GM04503 (cell line): ENCODE measurements around the gene NAGLU.
"Not testable (repeated sequence)": the region's sequence is repeated elsewhere in the genome, so short reads cannot be mapped to it uniquely, and the experiment has no call there.

Experiments
- DNase-seq: peaks from one replicate; pipeline ENCODE4 v3.0.0-alpha.2; 2012; ENCODE audit warnings: low read depth

Gene NAGLU

DNA sequence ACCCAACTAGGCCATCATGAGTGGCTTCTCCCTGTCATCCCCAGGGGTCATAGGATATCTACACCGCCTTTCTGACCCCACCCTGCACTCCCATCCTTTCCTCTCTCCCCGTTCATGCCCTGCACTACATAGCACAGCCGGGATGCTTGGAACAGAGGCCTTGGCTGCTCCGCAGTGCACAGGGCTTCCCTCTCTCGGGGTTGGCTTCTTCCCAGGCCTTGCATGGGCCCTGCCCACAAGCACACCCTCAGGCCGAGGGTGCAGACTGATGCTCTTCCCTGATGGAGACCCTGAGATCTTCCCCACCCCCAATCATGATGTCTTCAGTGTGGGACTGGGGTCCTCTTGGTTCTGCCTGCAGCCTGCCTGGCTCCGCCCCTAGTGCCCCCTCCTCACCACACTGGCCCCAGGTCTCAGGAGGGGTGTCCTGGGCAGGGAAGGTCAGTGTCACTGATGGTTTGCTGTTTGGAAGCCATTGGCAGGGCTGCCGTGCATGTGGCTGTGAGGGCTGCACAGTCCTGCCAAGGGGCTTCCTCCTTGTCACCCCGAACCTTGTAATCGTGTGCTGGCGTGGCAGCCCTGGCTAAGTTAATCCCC lies 14.3 kb upstream of the NAGLU start:
- no peak for DNase-seq

DNA sequence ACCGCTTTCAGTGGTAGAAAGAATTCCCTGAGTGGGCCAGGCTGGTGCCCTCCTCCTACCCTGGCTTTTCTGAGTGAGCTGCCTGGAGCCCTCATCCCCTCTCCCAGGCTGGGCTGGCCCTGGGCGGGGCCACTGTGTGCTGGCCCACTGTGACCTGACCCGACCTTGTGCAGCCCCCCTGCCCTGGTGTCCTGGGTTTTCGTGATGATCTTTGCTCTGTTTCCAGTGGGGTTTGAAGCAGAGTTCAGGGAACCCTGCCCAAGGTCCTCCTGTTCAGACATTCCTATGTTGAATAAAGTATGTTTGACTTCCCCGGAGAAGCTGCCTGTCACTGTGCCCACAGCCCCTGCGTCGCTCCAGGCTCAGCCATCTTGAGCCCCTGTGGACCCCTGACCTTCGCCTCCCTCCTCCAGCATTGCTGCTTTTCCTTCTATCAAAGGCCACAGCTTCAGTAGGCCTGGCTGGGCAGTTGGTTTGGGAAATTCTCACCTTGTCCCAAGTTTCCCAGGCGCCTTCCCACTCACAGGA lies 13.7 kb upstream of the NAGLU start:
- DNase-seq = no peak

DNA sequence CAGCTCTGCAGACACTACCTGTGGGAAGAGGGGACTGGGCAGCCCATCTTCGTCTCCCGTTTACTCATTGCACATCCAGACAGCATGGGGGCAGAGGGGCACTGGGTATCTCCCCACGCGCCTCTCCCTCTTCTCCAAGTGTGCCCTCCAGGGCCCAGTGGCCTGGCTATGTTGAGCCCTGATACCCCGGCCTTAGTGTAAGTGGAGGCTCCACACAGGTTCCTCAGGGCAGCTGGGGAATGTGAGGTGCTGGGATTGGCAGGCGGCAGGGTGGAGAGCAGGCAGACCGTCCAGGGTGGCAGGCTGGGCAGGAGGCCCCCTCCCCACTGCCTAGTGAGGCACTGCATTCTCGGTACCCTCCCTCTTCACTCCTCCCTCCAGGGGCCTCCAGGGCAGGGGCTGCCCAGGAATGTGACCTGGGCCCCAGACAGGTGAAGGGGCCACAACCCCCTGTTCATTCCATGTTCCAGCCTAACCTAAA lies 13.2 kb upstream of the NAGLU start:
- no peak for DNase-seq

DNA sequence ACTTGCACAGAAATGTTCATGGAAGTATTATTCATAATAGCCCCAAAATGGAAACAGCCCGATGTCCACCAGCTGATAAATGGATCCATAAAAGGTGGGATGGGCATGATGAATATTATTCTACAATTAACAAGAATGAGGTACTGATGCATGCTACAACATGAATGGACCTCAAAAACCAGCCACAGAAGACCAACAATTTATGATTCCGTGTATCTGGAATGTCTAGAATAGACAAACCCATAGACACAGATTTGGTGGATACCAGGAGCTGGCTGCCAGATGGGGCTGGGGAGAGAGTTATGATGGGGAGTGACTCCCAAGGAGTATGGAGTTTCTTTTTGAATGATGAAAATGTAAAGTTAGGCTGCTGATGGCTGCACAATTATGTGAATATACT lies 10.8 kb upstream of the NAGLU start:
- no peak for DNase-seq

DNA sequence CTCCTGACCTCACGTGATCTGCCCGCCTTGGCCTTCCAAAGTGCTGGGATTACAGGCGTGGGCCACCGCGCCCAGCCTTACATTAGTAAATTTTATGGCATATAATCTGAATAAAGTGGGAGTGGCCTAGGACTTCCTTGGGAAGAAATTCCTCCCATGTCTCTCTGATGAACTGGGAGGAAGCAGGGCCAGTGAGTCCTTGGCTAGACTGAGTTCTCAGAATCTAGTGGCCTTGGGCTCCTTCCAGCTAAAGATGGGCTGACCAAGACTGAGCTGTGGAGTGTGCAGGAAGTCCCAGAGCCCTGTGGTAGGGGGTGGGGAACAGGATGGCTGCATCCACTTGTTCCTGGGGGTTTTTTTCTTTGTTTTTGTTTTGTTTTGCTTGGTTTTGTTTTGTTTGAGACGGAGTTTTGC lies 10.0 kb upstream of the NAGLU start:
- DNase-seq = no peak

DNA sequence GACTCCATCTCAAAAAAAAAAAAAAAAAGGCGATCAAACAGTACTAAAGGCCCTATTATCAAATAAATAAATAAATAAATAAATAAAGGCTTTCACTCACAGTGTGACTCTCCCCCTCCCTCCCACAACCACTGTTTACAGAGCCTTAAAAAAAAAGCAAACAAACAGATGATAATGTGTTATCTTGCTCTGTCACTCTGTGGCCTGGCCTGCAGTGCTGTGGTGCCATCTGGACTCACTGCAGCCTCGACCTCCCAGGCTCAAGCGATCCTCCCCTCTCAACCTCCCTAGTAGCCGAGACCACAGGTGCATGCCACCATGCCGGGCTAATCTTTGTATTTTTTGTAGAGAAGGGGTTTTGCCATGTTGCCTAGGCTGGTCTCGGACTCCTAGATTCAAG lies 8.1 kb upstream of the NAGLU start:
- no peak for DNase-seq

DNA sequence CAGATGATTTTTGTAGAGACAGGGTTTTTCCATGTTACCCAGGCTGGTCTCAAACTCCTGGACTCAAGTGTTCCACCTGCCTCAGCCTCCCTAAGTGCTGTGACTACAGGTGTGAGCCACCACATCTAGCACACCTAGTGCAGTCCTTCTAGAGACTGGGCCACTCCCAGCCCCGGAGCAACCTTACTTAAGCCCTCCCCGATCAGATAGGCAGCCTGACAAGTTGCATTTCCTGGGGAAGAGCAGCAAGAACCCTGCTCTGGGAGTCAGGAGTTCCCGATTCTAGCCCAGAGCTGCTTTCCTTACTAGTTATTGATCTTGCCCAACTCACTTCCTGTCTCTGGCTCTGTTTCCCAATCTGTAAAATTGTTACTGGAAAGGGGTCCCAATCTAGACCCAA lies 7.0 kb upstream of the NAGLU start:
- no peak for DNase-seq

DNA sequence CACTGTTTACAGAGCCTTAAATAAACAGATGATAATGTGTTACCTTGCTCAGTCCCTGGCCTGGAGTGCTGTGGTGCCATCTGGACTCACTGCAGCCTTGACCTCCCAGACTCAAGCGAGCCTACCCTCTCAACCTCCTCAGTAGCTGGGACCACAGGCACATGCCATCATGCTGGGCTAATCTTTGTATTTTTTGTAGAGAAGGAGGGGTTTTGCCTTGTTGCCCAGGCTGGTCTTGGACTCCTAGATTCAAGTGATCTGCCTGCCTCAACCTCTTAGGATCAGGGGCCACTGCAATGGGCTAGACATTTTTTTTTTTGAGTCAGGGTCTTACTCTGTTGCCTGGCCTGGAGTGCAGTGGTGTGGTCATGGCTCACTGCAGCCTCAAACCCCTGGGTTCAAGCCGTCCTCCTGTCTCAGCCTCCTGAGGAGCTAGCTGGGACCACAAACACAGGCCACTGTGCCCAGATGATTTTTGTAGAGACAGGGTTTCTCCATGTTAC lies 5.0 kb upstream of the NAGLU start:
- no peak for DNase-seq

DNA sequence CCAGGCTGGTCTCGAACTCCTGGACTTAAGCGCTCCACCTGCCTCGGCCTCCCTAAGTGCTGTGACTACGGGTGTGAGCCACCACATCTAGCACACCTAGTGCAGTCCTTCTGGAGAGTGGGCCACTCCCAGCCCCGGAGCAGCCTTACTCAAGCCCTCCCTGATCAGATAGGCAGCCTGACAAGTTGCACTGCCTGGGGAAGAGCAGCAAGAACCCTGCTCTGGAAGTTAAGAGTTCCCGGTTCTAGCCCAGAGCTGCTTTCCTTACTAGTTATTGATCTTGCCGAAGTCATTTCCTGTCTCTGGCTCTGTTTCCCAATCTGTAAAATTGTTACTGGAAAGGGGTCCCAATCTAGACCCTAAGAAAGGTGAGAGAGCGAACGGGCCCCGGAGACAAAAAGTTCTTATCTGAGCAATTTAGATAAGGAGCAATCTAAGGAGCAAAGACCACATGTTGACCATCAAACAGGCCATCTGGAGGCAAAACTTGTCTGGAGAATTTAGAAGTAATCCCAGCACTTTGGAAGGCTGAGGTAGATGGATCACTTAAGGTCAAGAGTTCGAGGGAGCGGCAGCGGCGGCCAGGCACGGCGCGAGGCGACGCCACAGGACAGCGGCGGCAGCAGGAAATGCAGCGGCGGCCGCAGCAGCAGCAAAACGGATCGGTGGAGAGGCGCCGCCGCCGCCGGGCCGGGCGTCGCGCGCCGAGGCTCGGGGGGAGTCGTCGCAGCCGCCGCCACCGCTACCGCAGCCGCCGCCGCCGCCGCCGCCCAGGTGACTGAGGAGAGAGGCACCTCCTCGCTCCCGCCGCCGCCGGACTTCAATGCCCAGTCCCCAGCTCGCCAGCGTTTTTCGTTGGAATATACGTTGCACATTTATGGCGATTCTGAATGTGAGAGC lies 4.3 kb upstream of the NAGLU start:
- DNase-seq = no peak

DNA sequence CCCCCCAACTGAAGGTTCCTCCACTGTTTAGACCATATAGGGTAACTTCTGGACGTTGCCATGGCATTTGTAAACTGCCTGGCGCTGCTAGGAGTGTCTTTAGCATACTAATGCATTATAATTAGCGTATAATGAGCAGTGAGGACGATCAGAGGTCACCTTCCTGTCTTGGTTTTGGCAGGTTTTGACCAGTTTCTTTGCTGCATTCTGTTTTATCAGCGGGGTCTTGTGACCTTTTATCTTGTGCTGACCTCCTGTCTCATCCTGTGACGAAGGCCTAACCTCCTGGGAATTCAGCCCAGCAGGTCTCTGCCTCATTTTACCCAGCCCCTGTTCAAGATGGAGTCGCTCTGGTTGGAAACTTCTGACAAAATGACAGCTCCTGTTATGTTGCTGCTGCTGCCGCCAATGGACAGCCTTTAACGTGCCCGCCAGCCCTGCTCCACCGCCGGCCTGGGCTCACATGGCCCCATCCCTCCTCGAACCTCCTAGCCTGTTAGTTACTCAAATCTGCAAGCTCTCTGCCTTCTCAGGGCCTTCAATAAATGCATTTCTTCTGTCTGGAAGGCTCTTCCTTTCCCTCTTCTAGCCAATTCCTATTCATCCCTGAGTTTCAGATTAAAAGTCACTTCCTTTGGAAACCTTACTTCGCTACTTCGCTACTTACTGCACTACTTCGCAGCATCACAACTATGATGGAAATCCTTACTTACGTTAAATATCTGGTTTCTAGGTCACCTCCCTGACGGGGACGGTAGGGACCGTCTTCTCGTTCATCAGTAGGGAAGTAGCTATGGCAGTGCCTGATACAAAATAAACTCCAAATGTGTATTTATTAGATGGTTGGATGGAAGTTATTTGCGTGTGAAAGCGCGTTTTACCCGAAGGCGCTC lies 640 bp upstream of the NAGLU start:
- no peak for DNase-seq

DNA sequence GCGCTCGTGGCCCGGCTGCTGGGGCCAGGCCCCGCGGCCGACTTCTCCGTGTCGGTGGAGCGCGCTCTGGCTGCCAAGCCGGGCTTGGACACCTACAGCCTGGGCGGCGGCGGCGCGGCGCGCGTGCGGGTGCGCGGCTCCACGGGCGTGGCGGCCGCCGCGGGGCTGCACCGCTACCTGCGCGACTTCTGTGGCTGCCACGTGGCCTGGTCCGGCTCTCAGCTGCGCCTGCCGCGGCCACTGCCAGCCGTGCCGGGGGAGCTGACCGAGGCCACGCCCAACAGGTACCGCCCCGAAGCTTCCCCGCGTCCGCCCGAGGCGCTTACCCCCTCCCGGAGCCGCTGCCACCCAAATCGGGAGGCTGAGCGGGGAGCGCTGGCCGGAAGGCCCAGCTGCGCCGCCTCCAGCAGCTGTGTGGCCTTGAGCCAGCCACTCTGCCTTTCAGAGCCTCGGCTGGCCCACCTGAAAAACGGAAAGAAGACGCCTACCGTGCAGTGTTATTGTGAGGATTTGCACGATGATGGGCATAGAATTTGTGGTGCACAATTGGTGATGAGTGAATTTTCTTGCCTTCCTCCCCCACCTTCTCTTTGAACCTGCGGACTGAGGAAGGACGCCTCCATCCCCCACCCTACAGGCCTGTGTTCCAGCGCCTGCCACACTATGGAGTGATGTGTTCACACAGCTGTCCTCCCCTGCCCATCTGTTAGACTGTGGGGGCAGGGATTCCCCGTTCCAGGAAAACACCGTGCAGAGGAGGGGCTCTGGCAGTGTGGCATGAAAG lies 523 bp downstream of the NAGLU start:
- DNase-seq = no peak

DNA sequence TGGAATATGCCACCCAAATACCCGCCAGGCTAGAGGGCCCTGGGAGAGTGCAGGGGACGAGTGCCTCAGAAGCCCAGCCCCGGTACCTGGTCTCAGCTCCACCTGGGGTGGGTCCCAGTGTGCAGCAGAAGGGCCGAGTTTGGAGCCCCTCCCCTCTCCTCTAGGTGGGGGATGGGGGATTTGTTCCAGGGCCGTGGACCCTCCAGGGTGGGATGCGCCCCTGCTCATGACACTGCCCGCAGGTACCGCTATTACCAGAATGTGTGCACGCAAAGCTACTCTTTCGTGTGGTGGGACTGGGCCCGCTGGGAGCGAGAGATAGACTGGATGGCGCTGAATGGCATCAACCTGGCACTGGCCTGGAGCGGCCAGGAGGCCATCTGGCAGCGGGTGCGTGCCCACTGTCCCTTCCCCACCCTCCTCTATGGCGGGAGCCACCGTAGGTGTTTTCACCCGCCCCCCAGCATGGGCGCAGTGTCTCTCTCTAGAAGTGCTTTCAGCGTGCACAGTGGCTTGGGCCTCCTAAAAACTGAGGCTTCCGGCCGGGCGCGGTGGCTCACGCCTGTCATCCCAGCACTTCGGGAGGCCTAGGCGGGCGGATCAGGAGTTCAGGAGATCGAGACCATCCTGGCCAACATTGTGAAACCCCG lies 1.2 kb downstream of the NAGLU start:
- DNase-seq = no peak

DNA sequence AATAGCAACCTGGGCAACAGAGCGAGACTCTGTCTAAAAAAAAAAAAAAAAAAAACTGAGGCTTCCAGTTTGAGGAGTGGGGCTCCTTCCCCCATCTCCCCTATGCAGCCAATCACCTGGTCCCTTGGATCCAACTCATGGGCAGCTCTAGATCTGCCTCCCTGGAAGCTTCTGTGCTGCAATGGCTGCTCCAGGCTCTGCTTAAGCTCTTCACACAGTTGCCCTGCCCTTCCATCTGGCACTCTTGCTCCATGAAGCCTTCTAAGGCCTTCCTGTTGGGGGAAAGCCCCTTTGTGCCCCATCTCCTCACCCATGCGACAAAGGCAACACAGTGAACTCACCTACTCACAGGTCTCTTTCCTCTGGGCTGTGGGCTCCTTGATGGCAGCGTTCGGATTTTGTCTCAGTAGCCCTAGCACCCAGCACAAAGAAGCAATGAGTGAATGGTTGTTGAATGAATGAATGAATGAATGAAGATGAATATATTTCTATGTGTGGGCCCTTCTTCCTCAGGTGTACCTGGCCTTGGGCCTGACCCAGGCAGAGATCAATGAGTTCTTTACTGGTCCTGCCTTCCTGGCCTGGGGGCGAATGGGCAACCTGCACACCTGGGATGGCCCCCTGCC lies 1.9 kb downstream of the NAGLU start:
- DNase-seq = no peak

DNA sequence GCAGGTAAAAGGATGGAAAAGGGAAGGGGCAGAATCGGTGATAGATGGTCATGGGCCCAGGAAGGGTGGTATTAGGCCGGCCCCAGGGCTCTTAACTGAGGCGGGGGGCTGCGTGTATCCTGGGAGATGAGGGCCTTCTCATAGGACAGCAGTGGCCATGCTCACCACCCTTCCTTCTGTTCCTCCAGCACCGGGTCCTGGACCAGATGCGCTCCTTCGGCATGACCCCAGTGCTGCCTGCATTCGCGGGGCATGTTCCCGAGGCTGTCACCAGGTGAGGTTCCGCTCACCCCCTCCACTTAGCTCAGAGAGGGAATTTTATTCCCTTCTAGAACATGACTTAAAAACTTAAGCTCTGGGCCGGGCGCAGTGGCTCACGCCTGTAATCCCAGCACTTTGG lies 2.4 kb downstream of the NAGLU start:
- DNase-seq = no peak

DNA sequence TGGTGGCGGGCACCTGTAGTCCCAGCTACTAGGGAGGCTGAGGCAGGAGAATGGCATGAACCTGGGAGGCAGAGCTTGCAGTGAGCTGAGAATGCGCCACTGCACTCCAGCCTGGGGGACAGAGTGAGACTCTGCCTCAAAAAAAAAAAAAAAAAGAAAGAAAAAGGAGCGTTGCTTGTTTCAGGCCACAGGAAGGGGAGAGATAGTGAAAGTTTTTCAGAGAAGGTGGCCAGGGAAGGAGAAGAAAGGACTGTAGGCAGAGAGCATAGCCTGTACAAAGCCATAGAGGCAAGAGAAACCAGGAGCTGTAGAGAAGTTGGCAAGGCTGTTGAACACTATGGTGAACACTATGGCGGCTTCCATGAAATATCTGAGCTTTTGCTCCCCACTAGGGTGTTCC lies 4.5 kb downstream of the NAGLU start:
- not testable (repeated sequence) for DNase-seq

DNA sequence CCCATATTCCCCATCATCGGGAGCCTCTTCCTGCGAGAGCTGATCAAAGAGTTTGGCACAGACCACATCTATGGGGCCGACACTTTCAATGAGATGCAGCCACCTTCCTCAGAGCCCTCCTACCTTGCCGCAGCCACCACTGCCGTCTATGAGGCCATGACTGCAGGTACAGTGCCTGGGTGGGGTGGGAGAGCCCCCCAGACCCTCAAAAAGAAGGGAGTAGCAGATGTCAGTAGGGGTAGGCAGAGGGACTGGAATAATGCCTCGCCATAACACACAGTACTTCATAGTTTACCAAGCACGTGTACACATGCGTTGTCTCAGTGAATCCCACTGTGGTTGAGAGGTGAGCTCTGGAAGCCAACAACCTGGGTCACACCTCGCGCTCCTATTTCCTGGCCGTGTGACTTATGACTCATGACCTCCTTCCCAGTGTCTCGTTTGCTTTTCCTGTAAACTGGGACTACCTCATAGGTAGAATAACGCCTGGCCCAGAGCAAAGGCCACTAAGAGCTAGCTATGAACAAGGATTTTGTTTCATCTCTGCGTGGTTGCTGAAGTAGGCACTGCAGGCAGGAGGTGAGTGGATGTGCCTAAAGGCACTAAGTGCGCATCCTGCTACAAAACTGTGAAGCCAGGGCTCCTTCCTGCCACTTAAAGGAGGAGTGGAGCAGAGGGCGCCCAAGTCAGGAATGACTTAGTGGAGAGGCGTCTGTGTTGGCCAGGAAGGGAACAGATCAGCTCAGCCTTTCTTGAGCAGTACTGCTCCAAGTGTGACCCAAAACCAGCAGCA lies 5.2 kb downstream of the NAGLU start:
- DNase-seq = no peak

DNA sequence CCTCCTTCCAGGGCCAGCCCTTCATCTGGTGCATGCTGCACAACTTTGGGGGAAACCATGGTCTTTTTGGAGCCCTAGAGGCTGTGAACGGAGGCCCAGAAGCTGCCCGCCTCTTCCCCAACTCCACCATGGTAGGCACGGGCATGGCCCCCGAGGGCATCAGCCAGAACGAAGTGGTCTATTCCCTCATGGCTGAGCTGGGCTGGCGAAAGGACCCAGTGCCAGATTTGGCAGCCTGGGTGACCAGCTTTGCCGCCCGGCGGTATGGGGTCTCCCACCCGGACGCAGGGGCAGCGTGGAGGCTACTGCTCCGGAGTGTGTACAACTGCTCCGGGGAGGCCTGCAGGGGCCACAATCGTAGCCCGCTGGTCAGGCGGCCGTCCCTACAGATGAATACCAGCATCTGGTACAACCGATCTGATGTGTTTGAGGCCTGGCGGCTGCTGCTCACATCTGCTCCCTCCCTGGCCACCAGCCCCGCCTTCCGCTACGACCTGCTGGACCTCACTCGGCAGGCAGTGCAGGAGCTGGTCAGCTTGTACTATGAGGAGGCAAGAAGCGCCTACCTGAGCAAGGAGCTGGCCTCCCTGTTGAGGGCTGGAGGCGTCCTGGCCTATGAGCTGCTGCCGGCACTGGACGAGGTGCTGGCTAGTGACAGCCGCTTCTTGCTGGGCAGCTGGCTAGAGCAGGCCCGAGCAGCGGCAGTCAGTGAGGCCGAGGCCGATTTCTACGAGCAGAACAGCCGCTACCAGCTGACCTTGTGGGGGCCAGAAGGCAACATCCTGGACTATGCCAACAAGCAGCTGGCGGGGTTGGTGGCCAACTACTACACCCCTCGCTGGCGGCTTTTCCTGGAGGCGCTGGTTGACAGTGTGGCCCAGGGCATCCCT lies 7.4 kb downstream of the NAGLU start:
- DNase-seq = no peak

DNA sequence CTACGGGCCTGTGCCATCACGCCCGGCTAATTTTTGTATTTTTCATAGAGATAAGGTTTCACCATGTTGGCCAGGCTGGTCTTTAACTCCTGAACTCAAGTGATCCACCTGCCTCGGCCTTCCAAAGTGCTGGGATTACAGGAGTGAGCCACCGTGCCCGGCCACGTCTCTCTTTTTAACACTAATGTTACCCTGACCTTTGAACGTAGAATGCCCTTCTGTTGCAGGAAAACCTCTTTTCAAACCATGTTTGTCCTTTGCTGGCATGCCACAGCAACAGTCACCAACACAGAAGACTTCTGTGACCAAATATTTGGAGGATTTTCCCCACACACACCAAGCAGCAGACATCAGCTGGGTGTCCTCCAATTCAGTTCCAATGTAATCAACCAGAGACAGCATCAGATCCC lies 8.8 kb downstream of the NAGLU start:
- DNase-seq = no peak
